GM21447 (cell line): Measurements from ENCODE around the gene MS4A7.

Experiments used
- ATAC-seq: cut with Tn5 transposase; IDR thresholded peaks from one replicate; pipeline ENCODE4 v1.9.1; 2021; ENCODE audit not compliant: unreplicated experiment

The MS4A7 gene

DNA sequence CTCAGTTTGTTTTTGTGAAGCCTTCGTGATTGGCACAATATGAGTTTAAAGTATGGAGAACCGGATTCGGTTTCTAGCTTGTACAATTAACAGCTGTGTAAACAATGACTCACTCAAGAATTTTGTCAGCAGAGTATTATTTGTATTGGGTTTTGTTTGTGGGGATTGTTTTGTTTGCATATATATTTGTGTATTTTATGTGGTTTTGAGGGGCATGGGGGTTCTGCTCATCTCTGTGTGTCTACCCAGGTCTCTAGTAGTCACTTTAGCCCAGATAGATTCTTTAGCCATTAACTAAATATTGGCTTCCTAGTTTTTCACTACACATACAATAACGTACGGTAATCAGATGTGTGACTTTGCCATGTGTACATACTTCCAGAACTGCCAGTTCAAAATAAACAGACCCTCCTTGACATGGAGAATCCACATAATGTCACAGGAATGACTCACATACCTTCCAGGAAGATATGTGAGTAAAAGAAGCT lies 7.5 kb upstream of the MS4A7 start:
- no peak for ATAC-seq

DNA sequence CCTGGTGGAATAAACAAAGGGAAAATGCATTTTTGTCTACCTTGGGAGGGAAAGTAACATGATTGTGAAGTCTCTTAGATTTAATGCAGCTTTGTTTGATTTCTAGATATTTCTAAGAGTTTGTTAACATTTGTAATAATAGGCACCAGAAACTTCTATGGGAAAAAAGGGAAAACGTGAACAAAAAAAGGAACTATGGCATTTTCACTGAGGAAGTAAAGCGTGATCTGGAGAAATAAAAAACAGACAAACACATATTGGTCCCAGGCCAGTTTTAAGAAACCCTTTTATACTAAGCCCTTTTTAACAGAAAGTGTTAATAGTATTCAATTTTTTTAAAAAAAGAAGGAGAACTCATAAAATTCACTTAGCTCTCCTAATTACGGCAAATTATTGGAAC lies 6.9 kb upstream of the MS4A7 start:
- ATAC-seq = no peak

DNA sequence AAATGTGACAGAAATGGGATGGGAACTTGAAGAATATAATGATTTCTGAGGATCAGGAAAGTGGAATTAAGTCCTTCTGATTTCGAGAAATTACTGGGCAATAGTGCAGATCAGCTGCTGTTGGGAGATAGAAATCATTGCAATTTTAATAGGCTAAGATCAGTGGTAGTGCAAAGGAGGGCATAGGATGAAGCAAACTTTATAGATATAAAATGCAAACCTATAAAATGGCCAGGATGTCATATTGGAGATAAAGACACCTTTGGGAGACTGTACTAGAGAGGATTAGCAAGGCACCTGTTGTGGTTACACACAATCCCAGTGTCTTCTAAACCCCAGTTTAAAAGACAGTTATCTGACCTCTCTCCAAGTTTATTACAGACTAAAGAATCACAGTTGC lies 6.5 kb upstream of the MS4A7 start:
- no peak for ATAC-seq

DNA sequence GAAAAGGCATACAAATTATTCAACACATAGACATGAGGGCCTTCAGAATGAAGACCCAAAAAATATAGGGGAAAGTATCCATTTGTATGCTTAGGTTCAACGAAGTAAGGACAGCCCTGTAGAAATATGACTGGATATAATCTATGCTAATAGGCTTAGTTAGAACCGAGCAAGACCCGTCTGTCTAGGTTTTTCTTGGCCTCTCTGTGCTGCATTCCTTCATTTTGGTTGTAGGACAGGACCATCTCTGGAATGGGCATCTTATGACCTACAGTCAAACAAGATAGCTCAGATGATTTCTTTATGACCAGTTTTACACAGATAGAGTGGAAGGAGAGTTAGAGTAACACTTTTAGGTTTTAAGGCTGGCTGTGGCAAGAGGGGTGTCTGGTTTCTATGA lies 5.6 kb upstream of the MS4A7 start:
- ATAC-seq = no peak

DNA sequence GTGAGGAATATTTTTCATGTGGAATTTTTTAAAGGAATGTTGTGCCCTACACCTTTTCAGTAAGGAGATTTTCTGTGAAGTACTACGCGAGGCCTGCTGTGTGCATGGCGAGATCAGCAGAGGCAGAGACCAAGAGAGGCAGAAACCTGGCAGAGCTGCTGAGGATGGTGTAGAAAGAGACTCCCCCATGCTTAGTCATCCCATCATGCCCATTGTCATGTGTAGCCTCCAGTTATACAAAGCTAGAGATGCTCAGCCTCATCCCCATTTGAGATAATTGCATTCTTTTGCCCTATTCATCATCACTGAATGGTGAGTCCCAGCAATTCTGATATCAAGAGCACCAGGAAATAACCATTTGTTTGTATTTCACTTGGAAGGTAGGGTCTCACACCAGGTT lies 3.0 kb upstream of the MS4A7 start:
- ATAC-seq = no peak

DNA sequence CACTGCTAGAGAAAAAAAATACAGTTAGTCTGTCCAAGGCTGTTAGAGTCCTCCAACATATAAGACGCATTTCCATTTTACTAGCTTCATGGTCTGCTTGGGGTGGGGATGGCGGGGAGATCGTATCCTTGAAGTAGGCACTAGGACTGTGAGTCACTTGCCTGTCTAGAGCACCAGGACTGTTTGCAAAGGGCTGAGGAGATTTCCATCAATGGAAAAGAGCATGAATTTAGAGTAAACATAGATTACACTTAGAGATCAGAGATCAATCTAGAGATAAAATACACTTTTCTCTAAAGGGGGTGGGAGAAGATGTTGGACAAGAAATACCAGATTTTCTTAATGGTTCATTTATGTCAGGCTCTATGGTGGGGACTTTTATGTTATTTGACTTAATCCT lies 1.7 kb upstream of the MS4A7 start:
- ATAC-seq = no peak

DNA sequence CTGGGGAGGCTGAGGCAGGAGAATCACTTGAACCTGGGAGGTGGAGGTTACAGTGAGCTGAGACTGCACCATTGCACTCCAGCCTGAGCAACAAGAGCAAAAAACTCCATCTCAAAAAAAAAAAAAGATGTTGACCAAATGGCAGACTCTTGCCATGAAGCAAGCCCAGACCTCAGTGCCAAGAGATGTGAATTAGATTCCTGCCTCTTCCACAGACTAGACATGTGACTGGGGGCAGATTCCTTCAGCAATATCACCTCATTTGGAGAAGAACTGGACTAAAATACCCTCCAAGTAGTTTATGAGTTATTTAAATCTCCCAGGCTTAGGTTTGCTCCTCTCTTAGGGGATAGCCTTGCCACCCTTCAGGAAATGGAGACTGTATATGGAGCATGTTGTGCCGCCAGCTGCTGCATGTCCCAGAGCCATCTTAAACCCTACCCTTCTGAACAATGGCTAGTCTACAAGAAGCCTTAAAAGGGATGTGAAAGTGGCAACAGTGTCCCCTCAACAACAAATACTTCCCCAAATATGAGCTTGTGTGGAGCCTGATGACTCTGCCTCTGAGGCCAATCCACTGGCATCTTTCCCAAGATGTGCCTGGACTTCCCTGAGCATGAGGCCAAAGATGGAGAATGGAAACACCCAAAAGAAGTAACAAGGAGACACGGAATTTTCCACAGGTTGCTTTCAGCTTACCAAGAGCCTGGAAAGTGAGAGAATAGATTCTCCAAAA lies 763 bp upstream of the MS4A7 start:
- ATAC-seq = peak; percentile 71

DNA sequence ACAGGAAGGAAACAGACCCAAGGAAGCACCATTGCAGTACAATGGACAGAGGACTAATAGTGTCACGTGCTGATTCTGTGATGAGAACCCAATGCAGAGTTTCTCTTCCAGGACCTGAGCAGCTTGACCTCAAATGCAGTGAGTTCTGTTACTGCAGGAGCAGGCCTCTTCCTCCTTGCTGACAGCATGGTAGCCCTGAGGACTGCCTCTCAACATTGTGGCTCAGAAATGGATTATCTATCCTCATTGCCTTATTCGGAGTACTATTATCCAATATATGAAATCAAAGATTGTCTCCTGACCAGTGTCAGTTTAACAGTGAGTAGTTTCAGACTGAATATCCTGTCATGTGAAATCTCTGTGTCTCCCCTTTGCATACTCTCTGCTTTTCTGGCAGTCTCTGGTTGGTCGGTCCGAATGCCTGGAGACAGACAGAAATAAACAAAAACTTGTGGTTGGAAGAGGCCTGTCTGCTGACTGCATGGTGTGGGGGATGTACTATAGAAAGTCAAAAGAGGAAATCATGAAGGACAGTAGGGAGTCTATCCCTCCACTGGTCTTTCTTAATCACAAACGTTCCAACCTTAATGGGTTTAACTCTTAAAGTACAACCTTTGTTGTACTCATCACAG lies 11.1 kb downstream of the MS4A7 start:
- ATAC-seq = peak; percentile 95

DNA sequence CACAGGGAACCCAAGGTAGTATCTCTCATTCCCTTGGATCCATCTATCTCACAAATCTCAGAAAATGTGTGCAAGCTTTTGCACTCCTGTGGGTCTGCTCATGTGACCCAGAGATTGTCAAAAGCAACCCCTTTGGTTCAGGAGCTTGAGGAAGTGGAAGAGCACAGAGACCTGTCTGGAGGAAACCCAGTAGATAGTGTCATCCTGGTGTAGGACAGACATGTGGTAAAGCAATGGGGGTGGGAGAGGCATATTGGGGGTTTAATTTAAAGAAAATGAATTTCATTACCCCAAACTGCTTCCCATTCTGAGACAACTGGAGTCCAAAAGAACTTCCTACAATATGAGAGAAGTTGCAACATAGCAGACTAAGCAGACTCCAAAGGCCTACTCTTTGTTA lies 12.1 kb downstream of the MS4A7 start:
- ATAC-seq = no peak

DNA sequence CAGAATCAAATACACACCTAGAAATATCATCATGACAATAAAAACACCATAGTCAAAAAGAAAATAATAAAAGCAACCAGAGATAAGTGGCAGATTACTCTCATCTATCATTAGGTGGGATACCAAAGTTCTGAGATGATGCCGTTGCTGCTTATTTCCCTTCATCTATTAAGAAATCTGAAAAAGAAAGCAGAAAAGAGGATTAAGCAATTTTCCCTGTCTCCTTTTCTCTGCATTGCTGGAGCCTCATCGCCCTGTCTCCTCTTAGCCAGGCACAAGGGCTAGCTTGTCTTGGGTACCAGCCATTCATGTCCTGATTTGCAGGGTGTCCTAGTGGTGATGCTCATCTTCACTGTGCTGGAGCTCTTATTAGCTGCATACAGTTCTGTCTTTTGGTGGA lies 14.0 kb downstream of the MS4A7 start:
- no peak for ATAC-seq

DNA sequence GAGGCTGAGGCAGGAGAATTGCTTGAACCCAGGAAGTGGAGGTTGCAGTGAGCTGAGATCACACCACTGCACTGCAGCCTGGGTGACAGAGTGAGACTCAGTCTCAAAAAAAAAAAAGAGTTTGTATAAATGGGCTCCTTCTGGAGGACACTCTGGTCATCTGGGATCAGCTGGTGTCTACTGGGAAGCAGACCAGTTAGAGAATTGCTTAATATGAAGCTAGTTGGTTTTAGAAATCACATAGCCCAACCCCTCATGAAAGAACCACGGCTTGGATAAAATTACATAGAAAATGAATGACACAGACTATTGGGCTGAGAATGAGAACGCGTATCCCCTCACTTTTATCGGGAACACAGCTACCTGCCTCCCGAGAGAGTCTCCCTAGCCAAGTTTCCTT lies 14.7 kb downstream of the MS4A7 start:
- no peak for ATAC-seq

DNA sequence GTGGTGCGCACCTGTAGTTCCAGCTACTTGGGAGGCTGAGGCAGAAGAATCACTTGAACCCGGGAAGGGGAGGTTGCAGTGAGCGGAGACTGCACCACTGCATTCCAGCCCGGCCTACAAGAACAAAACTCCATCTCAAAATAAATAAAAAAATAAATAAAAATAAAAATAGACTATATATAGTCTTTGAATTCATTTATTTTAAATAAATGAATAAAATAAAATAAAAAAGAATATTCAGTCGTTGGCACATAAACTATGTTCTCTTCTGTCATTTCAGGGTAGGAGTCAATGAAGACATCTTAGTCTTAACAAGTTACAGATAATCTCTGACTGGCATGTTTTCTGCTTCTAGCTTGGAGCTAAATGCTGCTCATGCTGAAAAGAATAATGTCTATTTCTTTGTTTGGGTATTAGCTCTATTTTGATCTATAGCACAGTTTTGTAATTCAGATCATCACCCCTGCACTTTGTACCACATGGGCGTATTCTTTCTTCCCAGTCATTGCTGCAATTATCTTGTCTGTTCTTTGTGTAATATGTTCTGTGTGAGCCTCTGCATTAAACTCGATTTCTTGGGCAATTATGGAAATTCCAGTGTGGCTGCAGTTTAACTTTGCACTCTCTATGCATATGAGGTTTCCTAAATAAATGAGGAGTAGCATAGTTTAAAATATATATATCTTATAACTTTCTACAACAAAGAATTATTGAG lies 16.5 kb downstream of the MS4A7 start:
- ATAC-seq = no peak

DNA sequence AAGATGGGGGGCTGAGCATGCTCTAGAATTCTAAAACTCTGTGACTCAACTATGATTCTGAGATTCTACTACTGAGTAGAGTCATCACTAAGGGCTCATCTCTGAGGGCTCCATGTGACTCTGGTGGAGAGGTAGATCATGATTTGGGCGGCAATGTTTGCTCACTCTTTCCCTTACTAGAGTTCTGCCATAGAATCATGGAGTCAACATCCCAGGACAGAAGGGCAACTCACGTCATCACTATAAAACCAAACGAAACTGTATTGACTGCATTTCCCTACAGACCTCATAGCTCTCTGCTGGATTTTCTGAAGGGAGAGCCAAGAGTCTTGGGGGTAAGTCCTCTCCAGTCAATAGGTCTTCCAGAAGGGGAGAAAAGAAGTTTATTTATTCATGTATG lies 18.1 kb downstream of the MS4A7 start, which contains the start of gene MS4A14:
Gene MS4A14, plus strand, starts transcription at position 78 of the 400 bp plus-strand sequence. Its CDS starts 120 bp downstream, at position 198.
- peak; percentile 18 for ATAC-seq

DNA sequence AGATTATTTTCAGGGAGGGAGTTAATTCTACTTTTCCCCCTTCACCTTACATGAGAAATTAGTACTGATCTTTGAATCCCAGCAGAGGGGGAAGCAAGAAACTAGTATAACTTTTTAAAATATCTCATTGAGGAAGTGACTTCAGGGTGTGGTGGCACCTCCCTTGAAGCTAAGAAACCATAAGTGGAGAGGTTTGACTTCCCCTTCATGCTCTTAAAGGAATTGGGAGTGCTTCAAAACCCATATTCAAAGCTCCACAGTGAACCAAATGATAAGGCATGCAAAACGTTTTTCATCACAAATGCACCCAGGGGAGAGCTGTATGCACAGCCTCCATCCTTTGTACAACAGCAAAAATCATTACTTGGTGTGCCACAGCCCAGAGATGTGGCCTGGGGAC lies 18.5 kb downstream of the MS4A7 start:
- ATAC-seq = peak; percentile 75

DNA sequence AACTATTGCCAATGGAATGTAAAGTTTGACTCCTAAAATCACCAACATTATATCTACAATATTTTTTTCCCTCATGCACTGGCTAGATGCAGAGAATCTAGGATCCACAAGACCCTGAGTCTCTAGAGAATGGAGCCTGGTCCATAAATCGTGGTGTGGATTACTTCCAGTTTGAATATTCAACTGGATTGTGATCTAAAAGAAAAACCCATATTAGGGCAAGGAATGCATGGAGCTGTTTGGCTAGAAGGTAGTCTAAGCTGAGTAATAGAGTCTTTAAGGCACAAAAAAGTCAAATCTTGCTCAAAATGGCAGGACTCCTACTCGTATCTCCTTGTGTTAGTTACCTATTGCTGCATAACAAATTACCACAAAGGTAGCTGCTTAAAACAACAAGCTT lies 41.7 kb downstream of the MS4A7 start:
- ATAC-seq = no peak

DNA sequence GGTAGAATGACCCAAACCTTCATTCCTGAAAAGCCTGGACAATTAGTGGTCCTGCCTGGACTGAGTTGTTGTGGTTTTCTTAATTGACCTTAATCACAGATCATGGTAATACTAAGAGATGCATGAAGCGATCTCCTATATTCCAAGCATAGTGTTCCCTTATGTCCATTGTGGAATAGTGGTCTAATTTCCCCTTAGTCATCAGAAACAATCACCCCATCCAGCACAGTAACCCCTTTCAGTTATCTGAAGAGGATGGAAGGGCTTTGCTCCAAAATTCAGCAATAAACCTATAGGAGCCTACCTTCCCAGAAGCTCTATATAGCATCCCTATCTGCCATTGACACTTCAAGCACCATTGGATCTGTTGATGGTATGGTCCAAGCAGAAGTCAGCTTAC lies 44.3 kb downstream of the MS4A7 start:
- ATAC-seq = no peak

DNA sequence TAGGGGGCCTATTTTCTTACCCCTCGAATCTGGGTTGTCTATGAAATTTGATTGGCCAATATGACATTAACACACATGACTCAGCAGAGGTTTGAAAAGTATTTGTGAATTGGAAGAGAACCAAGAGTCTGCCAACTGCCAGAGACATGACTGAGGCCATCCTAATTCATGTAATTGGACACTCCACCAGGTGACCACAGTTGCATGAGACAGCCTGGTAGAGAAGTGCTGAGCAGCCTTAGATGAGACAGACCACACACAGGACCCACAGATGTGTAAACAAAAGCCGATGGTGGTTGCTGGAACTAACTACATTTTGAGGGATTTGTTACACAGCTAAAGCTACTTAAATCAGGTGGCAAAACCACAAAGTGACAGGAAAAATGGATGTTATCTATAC lies 50.2 kb downstream of the MS4A7 start:
- ATAC-seq = no peak

DNA sequence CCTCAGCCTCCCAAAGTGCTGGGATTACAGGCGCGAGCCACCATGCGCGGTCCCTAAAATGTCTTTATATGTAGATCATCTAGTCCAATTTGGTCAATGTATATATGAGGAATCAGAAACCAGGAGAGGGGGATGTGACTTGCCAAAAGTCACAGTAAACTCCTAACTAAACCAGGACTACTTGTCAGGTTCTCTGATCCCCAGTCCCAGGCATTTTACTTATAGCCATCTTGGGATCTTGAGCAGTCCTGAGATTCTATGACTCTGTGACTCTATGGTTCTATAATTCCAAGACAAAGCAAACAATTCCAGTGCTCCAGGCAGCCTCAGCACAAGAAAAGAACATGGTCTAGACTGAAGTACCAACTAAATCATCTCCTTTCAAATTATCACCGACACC lies 50.9 kb downstream of the MS4A7 start, which contains the start of gene MS4A5:
Gene MS4A5, plus strand, starts transcription at position 301 of the 400 bp plus-strand sequence. CDS start 103 bp downstream, outside the sequence.
- ATAC-seq = no peak

DNA sequence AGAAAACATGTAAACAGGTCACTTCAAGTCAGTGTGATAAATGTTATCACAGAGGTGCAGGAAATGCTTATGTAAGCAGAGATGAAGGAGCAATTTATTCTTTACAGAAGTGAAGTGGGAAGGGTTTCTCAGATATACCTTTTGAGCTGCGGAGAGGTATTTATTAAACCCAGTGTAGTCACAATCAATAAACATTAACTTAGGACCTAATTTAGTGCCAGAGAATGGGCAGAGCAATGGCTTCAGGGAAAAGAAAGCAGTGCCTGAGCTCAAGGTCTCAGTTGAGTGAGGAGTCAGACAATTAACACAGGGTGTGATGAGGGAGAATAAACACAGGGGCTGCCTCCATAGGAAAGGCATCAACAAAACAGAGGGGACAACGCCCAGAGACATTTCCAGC lies 52.9 kb downstream of the MS4A7 start:
- no peak for ATAC-seq

DNA sequence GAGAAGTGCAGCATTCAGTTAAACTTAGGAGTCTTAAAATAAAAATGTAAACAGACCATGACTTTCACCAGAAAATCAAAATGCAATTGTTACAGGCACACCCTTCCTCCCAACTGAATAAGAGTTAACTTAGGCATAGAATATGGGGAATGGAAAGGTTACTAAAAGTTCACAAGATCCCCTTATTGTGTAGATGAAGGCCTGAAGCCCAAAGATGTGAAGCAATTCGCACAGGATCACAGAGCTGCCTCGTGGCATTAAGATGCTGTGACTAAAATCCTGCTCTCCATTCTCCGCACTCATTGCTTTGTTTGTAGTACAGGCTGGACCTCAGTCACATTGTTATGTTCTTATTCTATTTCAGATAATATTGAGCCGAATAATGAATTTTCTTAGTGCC lies 55.1 kb downstream of the MS4A7 start:
- no peak for ATAC-seq
